GM13976 (cell line): Measurements from ENCODE around the gene BPIFB6.

ENCODE experiments used
- DNase-seq: peaks from one replicate; pipeline ENCODE4 v3.0.0; 2012; ENCODE audit warnings: low spot score
- CTCF ChIP-seq: IDR thresholded peaks from 2 replicates; pipeline ENCODE4 v1.5.1; 2012; ENCODE audit warnings: borderline replicate concordance, mild to moderate bottlenecking; ENCODE audit not compliant: insufficient read depth; ENCODE audit errors: extremely low read depth, missing control alignments, control extremely low read depth
- in situ Hi-C: fragments of 300-500 bp; cut with MboI; formaldehyde crosslinking; loops from one replicate; pipeline ENCODE4 v1.12.0; 2022; ENCODE audit warnings: low sequenced_read_pairs, mixed read lengths, inconsistent platforms; ENCODE audit not compliant: unreplicated experiment

Gene BPIFB6

GRCh38 chr20:33012327-33013189 is 18.9 kb upstream of the BPIFB6 start:
- in situ Hi-C loops: no loop called here
- DNase-seq: no peak
- no peak for TF ChIP-seq CTCF

GRCh38 chr20:33013701-33014326 is 17.6 kb upstream of the BPIFB6 start:
- in situ Hi-C loops: no loop called here
- DNase-seq: no peak
- TF ChIP-seq CTCF: no peak

GRCh38 chr20:33014336-33015113 is 16.9 kb upstream of the BPIFB6 start:
- in situ Hi-C loops: no loop called here
- no peak for TF ChIP-seq CTCF
- no peak for DNase-seq

- TF ChIP-seq CTCF: no peak
- in situ Hi-C loops: no loop called here
Observed at GRCh38 chr20:33015114-33015484, 16.3 kb upstream of the BPIFB6 start.

GRCh38 chr20:33015700-33016580 is 15.5 kb upstream of the BPIFB6 start:
- no peak for DNase-seq
- no peak for TF ChIP-seq CTCF
- in situ Hi-C loops: no loop called here

More at GRCh38 chr20:33015114-33015484, 16.3 kb upstream of the BPIFB6 start:
- no peak for DNase-seq
